HG03108 (cell line): ENCODE results near the gene VCAN.

Experiments
- ATAC-seq: cut with Tn5 transposase; IDR thresholded peaks from one replicate; pipeline ENCODE4 v1.9.1; 2021; ENCODE audit warnings: moderate library complexity; ENCODE audit not compliant: unreplicated experiment

VCAN gene

GRCh38 chr5:83527722-83528438 lies 56.3 kb downstream of the VCAN start:
- no peak for ATAC-seq

- no peak for ATAC-seq
These were observed 56.9 kb downstream of the VCAN start for GRCh38 chr5:83528439-83528769.

GRCh38 chr5:83530193-83530592 lies 58.6 kb downstream of the VCAN start:
- ATAC-seq, result no peak

- no peak for ATAC-seq
These were observed 60.1 kb downstream of the VCAN start for GRCh38 chr5:83531661-83532060.

GRCh38 chr5:83538786-83539462 lies 67.4 kb downstream of the VCAN start:
- ATAC-seq, result peak; percentile 91

GRCh38 chr5:83539463-83539790 lies 67.9 kb downstream of the VCAN start:
- ATAC-seq, result no peak

GRCh38 chr5:83540105-83540504 lies 68.6 kb downstream of the VCAN start:
- no peak for ATAC-seq

- no peak for ATAC-seq
These were observed 69.2 kb downstream of the VCAN start for GRCh38 chr5:83540783-83541182.

GRCh38 chr5:83542839-83543238 lies 71.3 kb downstream of the VCAN start:
- no peak for ATAC-seq

- ATAC-seq, result no peak
These were observed 72.4 kb downstream of the VCAN start for GRCh38 chr5:83543898-83544297.

- ATAC-seq, result no peak
These were observed 75.6 kb downstream of the VCAN start for GRCh38 chr5:83547161-83547560.

- no peak for ATAC-seq
These were observed 76.3 kb downstream of the VCAN start for GRCh38 chr5:83547889-83548288.

- no peak for ATAC-seq
These were observed 77.0 kb downstream of the VCAN start for GRCh38 chr5:83548581-83548980.

GRCh38 chr5:83549076-83549475 lies 77.5 kb downstream of the VCAN start:
- ATAC-seq, result no peak

- no peak for ATAC-seq
These were observed 78.1 kb downstream of the VCAN start for GRCh38 chr5:83549674-83550073.

GRCh38 chr5:83551821-83552220 lies 80.3 kb downstream of the VCAN start:
- ATAC-seq, result no peak

- no peak for ATAC-seq
These were observed 80.7 kb downstream of the VCAN start for GRCh38 chr5:83552275-83552674.

- ATAC-seq, result no peak
These were observed 81.5 kb downstream of the VCAN start for GRCh38 chr5:83553000-83553486.

- ATAC-seq, result no peak
These were observed 82.6 kb downstream of the VCAN start for GRCh38 chr5:83554133-83554532.

GRCh38 chr5:83554686-83555085 lies 83.1 kb downstream of the VCAN start:
- no peak for ATAC-seq

- ATAC-seq, result no peak
These were observed 83.7 kb downstream of the VCAN start for GRCh38 chr5:83555263-83555662.

GRCh38 chr5:83556190-83556589 lies 84.6 kb downstream of the VCAN start:
- no peak for ATAC-seq
